IMR-90 (cell line): Measurements from ENCODE around the gene DPPA5. TPM values are rescaled to one million over a fixed set of nuclear protein-coding genes. Genes with fewer than 3 reads are reported as not detected.

Experiments used
- ATAC-seq: fragments of 200-7000 bp; cut with Tn5 transposase; 2 replicates; pipeline ENCODE4 v1.9.1; 2020; ENCODE audit warnings: low read depth, mild to moderate bottlenecking, moderate library complexity
- BruUV-seq: library from RNA; stranded (reverse); fragments of 400-500 nt; replicated peaks from 2 replicates; lab custom pipeline; 2021; lab: Mats Ljungman, UMichigan
- CTCF ChIA-PET: fragments of 300-600 bp; formaldehyde crosslinking; extraction: SDS; loops from one replicate; lab custom pipeline; 2021; ENCODE audit warnings: antibody characterized with exemption; lab: Yijun Ruan, JAX
- POLR2A ChIA-PET: fragments of 300-600 bp; sonication (Branson Sonifier 250); formaldehyde crosslinking; loops from one replicate; lab custom pipeline; 2022; ENCODE audit warnings: antibody characterized with exemption; ENCODE audit not compliant: unreplicated experiment; lab: Charles Lee
- DNase-seq: peaks from one replicate; pipeline ENCODE4 v3.0.0; 2013
- H2AFZ ChIP-seq: replicated peaks from 2 replicates; pipeline ENCODE3; 2013; ENCODE audit warnings: low read length, mild to moderate bottlenecking; ENCODE audit not compliant: poor library complexity
- H2AK5ac ChIP-seq: 2 replicates; pipeline ENCODE4 v1.6.1; 2013; ENCODE audit warnings: low read depth, low read length, inconsistent platforms
- H2AK9ac ChIP-seq: replicated peaks from 2 replicates; pipeline ENCODE3; 2013; ENCODE audit warnings: mild to moderate bottlenecking, low read depth, low read length, moderate library complexity; ENCODE audit not compliant: poor library complexity
- H2BK120ac ChIP-seq: 2 replicates; pipeline ENCODE4 v1.6.1; 2013; ENCODE audit warnings: low read depth, low read length, inconsistent platforms
- H2BK15ac ChIP-seq: 3 replicates; pipeline ENCODE4 v1.6.1; 2013; ENCODE audit warnings: low read depth, low read length, inconsistent platforms
- H2BK20ac ChIP-seq: 2 replicates; pipeline ENCODE4 v1.6.1; 2013; ENCODE audit warnings: low read depth, mild to moderate bottlenecking, inconsistent platforms, low read length, moderate library complexity
- H2BK5ac ChIP-seq: 2 replicates; pipeline ENCODE4 v1.6.1; 2013; ENCODE audit warnings: mild to moderate bottlenecking, low read depth, low read length, inconsistent platforms; ENCODE audit not compliant: poor library complexity, severe bottlenecking
- H3K14ac ChIP-seq: replicated peaks from 2 replicates; pipeline ENCODE4 v1.6.1; 2013; ENCODE audit warnings: low read depth, low read length, inconsistent platforms
- H3K18ac ChIP-seq: 2 replicates; pipeline ENCODE4 v1.6.1; 2013; ENCODE audit warnings: low read depth, low read length, control low read depth
- H3K23ac ChIP-seq: 2 replicates; pipeline ENCODE4 v1.6.1; 2013; ENCODE audit warnings: low read depth, low read length, inconsistent platforms
- H3K27ac ChIP-seq: 2 replicates; pipeline ENCODE4 v1.5.1; 2013; ENCODE audit warnings: mild to moderate bottlenecking, control low read depth, low read length; ENCODE audit not compliant: insufficient read depth
- H3K27me3 ChIP-seq: 2 replicates; pipeline ENCODE4 v1.6.1; 2013; ENCODE audit warnings: low read length; ENCODE audit not compliant: control insufficient read depth, insufficient read depth
- H3K36me3 ChIP-seq: 2 replicates; pipeline ENCODE4 v1.6.1; 2013; ENCODE audit warnings: low read length, mixed read lengths; ENCODE audit not compliant: control insufficient read depth, insufficient read depth
- H3K4ac ChIP-seq: 2 replicates; pipeline ENCODE4 v1.6.1; 2013; ENCODE audit warnings: low read depth, low read length, inconsistent platforms
- H3K4me1 ChIP-seq: 2 replicates; pipeline ENCODE4 v1.6.1; 2013; ENCODE audit warnings: low read length, mixed read lengths; ENCODE audit not compliant: control insufficient read depth, insufficient read depth
- H3K4me2 ChIP-seq: 2 replicates; pipeline ENCODE4 v1.6.1; 2013; ENCODE audit warnings: low read depth, mild to moderate bottlenecking, control low read depth, low read length, moderate library complexity
- H3K4me3 ChIP-seq: 2 replicates; pipeline ENCODE4 v1.5.1; 2013; ENCODE audit warnings: low read depth, mild to moderate bottlenecking, control low read depth, low read length, moderate library complexity; ENCODE audit not compliant: insufficient read depth
- H3K56ac ChIP-seq: 2 replicates; pipeline ENCODE4 v1.6.1; 2013; ENCODE audit warnings: low read length, inconsistent platforms; ENCODE audit not compliant: insufficient read depth; ENCODE audit errors: extremely low read depth
- H3K79me1 ChIP-seq, 2 experiments: 2 replicates each; pipeline ENCODE4 v1.6.1; 2013; ENCODE audit warnings: low read length in 2 of 2, inconsistent platforms in 1 of 2, low read depth in 1 of 2
- H3K9ac ChIP-seq: 2 replicates; pipeline ENCODE4 v1.6.1; 2013; ENCODE audit warnings: low read depth, low read length, control low read depth
- H3K9me1 ChIP-seq: 2 replicates; pipeline ENCODE4 v1.6.1; 2013; ENCODE audit warnings: low read length, inconsistent platforms; ENCODE audit not compliant: insufficient read depth
- H3K9me3 ChIP-seq: 2 replicates; pipeline ENCODE4 v1.6.1; 2013; ENCODE audit warnings: low read length; ENCODE audit not compliant: control insufficient read depth, insufficient read depth
- H4K20me1 ChIP-seq: 2 replicates; pipeline ENCODE4 v1.6.1; 2013; ENCODE audit warnings: low read length, inconsistent platforms; ENCODE audit not compliant: insufficient read depth
- H4K5ac ChIP-seq: 2 replicates; pipeline ENCODE4 v1.6.1; 2013; ENCODE audit warnings: mild to moderate bottlenecking, low read depth, low read length, control low read depth
- H4K8ac ChIP-seq, 2 experiments: 2 replicates each; pipeline ENCODE4 v1.6.1; 2013; ENCODE audit warnings: low read depth in 2 of 2, low read length in 2 of 2, control low read depth in 1 of 2, inconsistent platforms in 1 of 2
- H4K91ac ChIP-seq: 2 replicates; pipeline ENCODE4 v1.6.1; 2013; ENCODE audit warnings: low read depth, low read length, inconsistent platforms; ENCODE audit not compliant: insufficient read depth
- BHLHE40 ChIP-seq: fragments of 150-350 bp; IDR thresholded peaks from 2 replicates; pipeline ENCODE4 v1.6.1; 2016; ENCODE audit warnings: mild to moderate bottlenecking, low read depth, low read length
- CEBPB ChIP-seq: IDR thresholded peaks from 2 replicates; pipeline ENCODE4 v1.6.1; 2012; ENCODE audit warnings: low read depth, low read length, improper control_type of control experiment
- CHD1 ChIP-seq: IDR thresholded peaks from 2 replicates; pipeline ENCODE4 v1.6.1; 2012; ENCODE audit warnings: low read depth, low read length, improper control_type of control experiment
- CTCF ChIP-seq: conservative IDR thresholded peaks from 2 replicates; pipeline ENCODE4 v1.5.1; 2012; ENCODE audit warnings: mild to moderate bottlenecking, low read depth, low read length, improper control_type of control experiment
- ELK1 ChIP-seq: fragments of 150-350 bp; IDR thresholded peaks from 2 replicates; pipeline ENCODE4 v1.6.1; 2016; ENCODE audit warnings: low read depth, mild to moderate bottlenecking, low read length, moderate library complexity, borderline replicate concordance
- FOS ChIP-seq: fragments of 150-350 bp; IDR thresholded peaks from 2 replicates; pipeline ENCODE4 v1.6.1; 2016; ENCODE audit warnings: low read depth, low read length
- MAFK ChIP-seq: IDR thresholded peaks from 2 replicates; pipeline ENCODE4 v1.6.1; 2012; ENCODE audit warnings: low read depth, low read length, improper control_type of control experiment
- MAZ ChIP-seq: IDR thresholded peaks from 2 replicates; pipeline ENCODE4 v1.6.1; 2012; ENCODE audit warnings: low read depth, mild to moderate bottlenecking, low read length, improper control_type of control experiment, moderate library complexity, borderline replicate concordance
- MXI1 ChIP-seq: IDR thresholded peaks from 2 replicates; pipeline ENCODE4 v1.6.1; 2012; ENCODE audit warnings: low read depth, mild to moderate bottlenecking, low read length, moderate library complexity, borderline replicate concordance
- NFE2L2 ChIP-seq: fragments of 150-350 bp; IDR thresholded peaks from 2 replicates; pipeline ENCODE4 v1.6.1; 2016; ENCODE audit warnings: low read depth, mild to moderate bottlenecking, low read length
- POLR2A ChIP-seq: IDR thresholded peaks from 2 replicates; pipeline ENCODE4 v1.6.1; 2012; ENCODE audit warnings: mild to moderate bottlenecking, low read depth, low read length
- RAD21 ChIP-seq: IDR thresholded peaks from 2 replicates; pipeline ENCODE4 v1.6.1; 2012; ENCODE audit warnings: low read length, improper control_type of control experiment
- RCOR1 ChIP-seq: IDR thresholded peaks from 2 replicates; pipeline ENCODE4 v1.6.1; 2012; ENCODE audit warnings: mild to moderate bottlenecking, low read length, improper control_type of control experiment; ENCODE audit not compliant: insufficient replicate concordance
- RFX5 ChIP-seq: IDR thresholded peaks from 2 replicates; pipeline ENCODE4 v1.8.0; 2012; ENCODE audit warnings: low read depth, mild to moderate bottlenecking, low read length, moderate library complexity
- SMC3 ChIP-seq: fragments of 150-350 bp; IDR thresholded peaks from 2 replicates; pipeline ENCODE4 v1.6.1; 2016; ENCODE audit warnings: low read depth, mild to moderate bottlenecking, antibody characterized with exemption, low read length, moderate library complexity
- USF2 ChIP-seq: fragments of 150-350 bp; IDR thresholded peaks from 2 replicates; pipeline ENCODE4 v1.6.1; 2017; ENCODE audit warnings: mild to moderate bottlenecking, antibody characterized with exemption, low read length, low read depth
- WGBS, 2 experiments: methylation state at CpG; one replicate each; pipeline versions ENCODE4 v1.1.5 to v1.1.7; 2013; ENCODE audit warnings: missing lambda C conversion rate in 2 of 2; ENCODE audit not compliant: insufficient read length in 1 of 2; ENCODE audit errors: extremely low coverage in 2 of 2; 5-methylcytosine and 5-hydroxymethylcytosine counted together
- dilution Hi-C: fragments of 300-500 bp; cut with HindIII; formaldehyde crosslinking; loops from one replicate; pipeline ENCODE4 v1.14.3; 2018; ENCODE audit warnings: low sequenced_read_pairs; ENCODE audit not compliant: unreplicated experiment
- in situ Hi-C: fragments of 300-500 bp; cut with MboI; formaldehyde crosslinking; loops from 3 replicates; pipeline ENCODE4 v1.14.3; 2019; ENCODE audit warnings: low sequenced_read_pairs, inconsistent platforms, mixed read lengths
- intact Hi-C: fragments of 100-400 bp; cut with micrococcal nuclease; formaldehyde crosslinking; loops from 2 replicates; pipeline ENCODE4 v1.10.0; 2022
- polyA plus RNA-seq, 3 experiments: library from polyadenylated mRNA; depleted of rRNA; stranded (reverse); fragments of >200 nt; gene quantifications; 2 replicates each; pipeline ENCODE4 v1.2.3, GENCODE V29; 2012; ENCODE audit warnings: low replicate concordance in 1 of 3
- total RNA-seq: library from RNA; depleted of rRNA; stranded (reverse); fragments of >200 nt; gene quantifications from 2 replicates; pipeline ENCODE4 v1.2.3, GENCODE V29; 2012

The DPPA5 gene
- total and polyA plus RNA-seq, 2 of the 4 experiments (the other 2 are of a cell fraction), result not detected

- Histone ChIP-seq H2AK5ac (no peak overlapping the region), H3K14ac (no peak overlapping the region), H4K20me1 (no peaks in the 10 kb centered on the region), H2BK15ac (no peak overlapping the region), H2BK120ac (no peak overlapping the region), H3K4me1 (no peaks in the 10 kb centered on the region), H3K4me3 (no peak overlapping the region), H2AFZ (no peak overlapping the region), H3K9me3 (no peaks in the 10 kb centered on the region), H3K79me1 (no peaks in the 10 kb centered on the region), H4K91ac (no peak overlapping the region), H2AK9ac (no peak overlapping the region), H4K5ac (no peak overlapping the region), H3K36me3 (no peaks in the 10 kb centered on the region), H3K27ac (no peak overlapping the region), H3K18ac (no peak overlapping the region), H3K9ac (no peak overlapping the region), H3K27me3 (peaks cover 9% of the 10 kb centered on the region), H3K4me2 (no peak overlapping the region), H4K8ac (no peak overlapping the region), H3K9me1 (no peaks in the 10 kb centered on the region), H2BK20ac (no peak overlapping the region), H3K56ac (no peak overlapping the region), H3K4ac (no peak overlapping the region), H2BK5ac (no peak overlapping the region), H3K23ac (no peak overlapping the region)
- DNase-seq, result no peak
- intact Hi-C loops (loop anchor here (5.0 kb wide), 3 partner anchors 147 to 917 kb away; no protein-coding TSS in a partner anchor), dilution Hi-C loops (no loop called here), in situ Hi-C loops (loop anchor here (25.0 kb wide), 1 partner anchor 917 kb away; no protein-coding TSS in a partner anchor)
- BruUV-seq, result no TSS peak
- ChIA-PET CTCF (interaction anchor here (0.6 to 1.4 kb wide), 3 partner anchors 43 to 1032 kb away, joined by 3 read pairs; no protein-coding TSS in a partner anchor), POLR2A (no interaction called here)
- WGBS, 2 experiments, result 100% methylated on average over 1 of the region's 3 CpGs; no CpG with 5 or more reads in 1 of the 2 experiments
- ATAC-seq, result no peak
- TF ChIP-seq POLR2A (no peak), BHLHE40 (no peak), ELK1 (no peak), USF2 (no peak), CTCF (no peak), CEBPB (no peak), RAD21 (no peak), CHD1 (no peak), MAFK (no peak), FOS (no peak), RFX5 (no peak), MAZ (no peak), RCOR1 (no peak), MXI1 (no peak), NFE2L2 (no peak), SMC3 (no peak)
Measured at GRCh38 chr6:73329201-73329600, 24.9 kb downstream of the DPPA5 start.
